HepG2 (cell line): ENCODE results near the gene TGFBR1. TPM values are rescaled to one million over a fixed set of nuclear protein-coding genes. Genes with fewer than 3 reads are reported as not detected.
A peak's percentile ranks its signal among the peaks of the same experiment; 100 is the strongest.

Source experiments
- ATAC-seq: fragments of 200-7000 bp; cut with Tn5 transposase; 3 replicates; pipeline ENCODE4 v1.9.1; 2020; ENCODE audit warnings: mild to moderate bottlenecking, moderate library complexity
- BruUV-seq: library from RNA; stranded (reverse); fragments of 400-500 nt; replicated peaks from 2 replicates; lab custom pipeline; 2021; lab: Mats Ljungman, UMichigan
- CTCF ChIA-PET: fragments of 300-600 bp; formaldehyde crosslinking; extraction: SDS; loops from one replicate; lab custom pipeline; 2021; ENCODE audit warnings: low total read pairs, inconsistent platforms, low intra/inter-chr PET ratio; lab: Yijun Ruan, JAX
- POLR2A ChIA-PET: fragments of 350-600 bp; sonication (Branson Sonifier 250); formaldehyde crosslinking; loops from one replicate; lab custom pipeline; 2020; ENCODE audit warnings: antibody characterized with exemption, inconsistent platforms; lab: Yijun Ruan, JAX
- DNase-seq: peaks from one replicate; pipeline ENCODE4 v3.0.0-alpha.2; 2015; ENCODE audit warnings: low spot score
- FAIRE-seq: peaks from 3 replicates; lab custom pipeline; 2011; peaks lifted over from hg19 to GRCh38; lab: Jason Lieb, UNC
- H2AFZ ChIP-seq: one replicate; pipeline ENCODE4 v1.6.1; 2011; ENCODE audit warnings: low read length, inconsistent platforms
- H3K27ac ChIP-seq: fragments of 300-600 bp; 3 replicates; pipeline ENCODE4 v1.8.0; 2011; ENCODE audit warnings: mixed run types, mild to moderate bottlenecking, mixed read lengths, low read length, inconsistent platforms; ENCODE audit not compliant: insufficient read depth; ENCODE audit errors: extremely low read length
- H3K27me3 ChIP-seq, 2 experiments: fragments of 200-600 bp in 1 of 2; 2 replicates in 1 of 2; 3 replicates in 1 of 2; pipeline versions ENCODE4 v1.6.0 to v1.8.0; 2011; ENCODE audit warnings: low read length in 2 of 2, mild to moderate bottlenecking in 2 of 2, moderate library complexity in 2 of 2, inconsistent platforms in 1 of 2; ENCODE audit not compliant: insufficient read depth in 2 of 2, control insufficient read depth in 1 of 2
- H3K36me3 ChIP-seq, 2 experiments: fragments of 200-600 bp in 1 of 2; replicated peaks in 1 of 2; 2 replicates in 1 of 2; 3 replicates in 1 of 2; pipeline versions ENCODE4 v1.5.1 to v1.8.0; 2011; ENCODE audit warnings: low read length in 2 of 2, inconsistent platforms in 1 of 2; ENCODE audit not compliant: insufficient read depth in 2 of 2, control insufficient read depth in 1 of 2
- H3K4me1 ChIP-seq: 2 replicates; pipeline ENCODE4 v1.5.1; 2012; ENCODE audit warnings: low read length, inconsistent platforms; ENCODE audit not compliant: insufficient read depth
- H3K4me2 ChIP-seq: 2 replicates; pipeline ENCODE4 v1.6.0; 2011; ENCODE audit warnings: low read depth, low read length, inconsistent platforms
- H3K4me3 ChIP-seq, 3 experiments: fragments of 200-600 bp in 1 of 3; sonication (generic), shearing (Covaris generic) in 1 of 3; replicated peaks in 1 of 3; 2 replicates each; pipeline ENCODE4 v1.5.1; 2011 to 2016; ENCODE audit warnings: low read length in 3 of 3, inconsistent platforms in 2 of 3, low read depth in 2 of 3, mild to moderate bottlenecking in 2 of 3, control low read depth in 1 of 3, mixed read lengths in 1 of 3; ENCODE audit not compliant: insufficient read depth in 1 of 3
- H3K79me2 ChIP-seq: one replicate; pipeline ENCODE4 v1.6.1; 2011; ENCODE audit warnings: low read length, inconsistent platforms; ENCODE audit not compliant: insufficient read depth
- H3K9ac ChIP-seq: 2 replicates; pipeline ENCODE4 v1.6.0; 2011; ENCODE audit warnings: mild to moderate bottlenecking, low read depth, low read length, inconsistent platforms; ENCODE audit not compliant: insufficient read depth
- H3K9me3 ChIP-seq: 2 replicates; pipeline ENCODE4 v1.5.1; 2012; ENCODE audit warnings: mild to moderate bottlenecking, low read length
- H4K20me1 ChIP-seq: 2 replicates; pipeline ENCODE4 v1.6.0; 2011; ENCODE audit warnings: inconsistent platforms, mild to moderate bottlenecking, low read length, moderate library complexity; ENCODE audit not compliant: insufficient read depth
- HDAC2 ChIP-seq: sonication (generic); formaldehyde crosslinking; IDR thresholded peaks from 2 replicates; pipeline ENCODE4 v1.4.0; 2020; ENCODE audit warnings: missing genetic modification reagents
- KAT7 ChIP-seq: IDR thresholded peaks from 2 replicates; pipeline ENCODE4 v1.6.1; 2018; ENCODE audit warnings: borderline replicate concordance, missing compliant biosample characterization
- MNT ChIP-seq: fragments of 450-650 bp; IDR thresholded peaks from 2 replicates; pipeline ENCODE4 v1.6.1; 2016
- NFIB ChIP-seq: sonication (generic); formaldehyde crosslinking; IDR thresholded peaks from 2 replicates; pipeline ENCODE4 v1.9.0; 2021; ENCODE audit warnings: missing genetic modification reagents, mild to moderate bottlenecking, borderline replicate concordance
- PLSCR1 ChIP-seq: sonication (generic); formaldehyde crosslinking; IDR thresholded peaks from 2 replicates; pipeline ENCODE4 v1.5.0; 2020; ENCODE audit warnings: missing genetic modification reagents, mild to moderate bottlenecking, borderline replicate concordance
- RORA ChIP-seq: sonication (generic); formaldehyde crosslinking; IDR thresholded peaks from 2 replicates; pipeline ENCODE4 v1.5.0; 2020; ENCODE audit warnings: mild to moderate bottlenecking, missing genetic modification reagents, moderate library complexity
- ZBTB10 ChIP-seq: sonication (generic); formaldehyde crosslinking; IDR thresholded peaks from 2 replicates; pipeline ENCODE4 v1.4.0; 2020; ENCODE audit warnings: missing genetic modification reagents, borderline replicate concordance
- ZNF318 ChIP-seq: sonication (generic); formaldehyde crosslinking; IDR thresholded peaks from 2 replicates; pipeline ENCODE4 v1.4.0; 2020; ENCODE audit warnings: mild to moderate bottlenecking, missing genetic modification reagents
- ZNF83 ChIP-seq: sonication (generic); formaldehyde crosslinking; IDR thresholded peaks from 2 replicates; pipeline ENCODE4 v1.4.0; 2020; ENCODE audit warnings: missing genetic modification reagents, mild to moderate bottlenecking, borderline replicate concordance
- WGBS: methylation state at CpG from one replicate; pipeline ENCODE4 v1.1.6; 2017; ENCODE audit warnings: low lambda C conversion rate; 5-methylcytosine and 5-hydroxymethylcytosine counted together
- in situ Hi-C: cut with HindIII; loops from 2 replicates; pipeline ENCODE4 v1.10.0; 2017; ENCODE audit warnings: low pct_unique_long_range_greater_than_20kb; ENCODE audit not compliant: extremely low pct_ligation_motif_present
- intact Hi-C: fragments of 100-400 bp; cut with micrococcal nuclease; formaldehyde crosslinking; loops from one replicate; pipeline ENCODE4 v1.10.0; 2022; ENCODE audit not compliant: unreplicated experiment
- polyA plus RNA-seq, 8 experiments: library from polyadenylated mRNA; depleted of rRNA in 3 of 8; stranded (reverse) in 7 of 8; unstranded in 1 of 8; fragments of >200 nt; fragmentation: Illumina TruSeq in 4 of 8; extraction: Trizol in 4 of 8; gene quantifications; 2 replicates each; pipeline versions ENCODE4 v1.2.1 to v1.2.3, GENCODE V29; 2011 to 2016; ENCODE audit warnings: low read depth in 4 of 8, missing spikeins in 1 of 8, mixed read lengths in 1 of 8; ENCODE audit not compliant: insufficient read depth in 1 of 8
- total RNA-seq, 5 experiments: library from RNA; depleted of rRNA; stranded (reverse); fragments of >200 nt; fragmentation: Illumina TruSeq; extraction: Trizol; gene quantifications; 2 replicates each; pipeline ENCODE4 v1.2.3, GENCODE V29; 2016; ENCODE audit warnings: low read depth in 1 of 5

Gene TGFBR1
- total and polyA plus RNA-seq, 2 of the 13 experiments (the other 11 are each of a cell fraction or from before 2014, with no cell fraction given) = 16.8 to 23.9 TPM

GRCh38 chr9:99180662-99181061, 75.7 kb downstream of the TGFBR1 start (continued):
- TF ChIP-seq ZNF318 (CRISPR knock-in tag) (no peak), KAT7 (no peak)

- Histone ChIP-seq H3K79me2 (no peaks in the 10 kb centered on the region), H3K9ac (no peak overlapping the region), H2AFZ (no peak overlapping the region), H3K9me3 (no peaks in the 10 kb centered on the region), H3K27me3 (peaks cover 0 to 23% of the 10 kb centered on the region in 2 experiments; a peak in 2 of 5 replicates), H3K36me3 (no peaks in the 10 kb centered on the region), H3K4me1 (peaks cover 28% of the 10 kb centered on the region), H3K4me2 (no peak overlapping the region), H3K4me3 (no peak overlapping the region), H4K20me1 (no peaks in the 10 kb centered on the region), H3K27ac (no peak overlapping the region)
- intact Hi-C loops (loop anchor here (5.0 to 10.0 kb wide), 2 partner anchors 84 to 626 kb away; no protein-coding TSS in a partner anchor), in situ Hi-C loops (loop anchor here (10.0 to 25.0 kb wide), 2 partner anchors 624 to 831 kb away; no protein-coding TSS in a partner anchor)
- 74% methylated on average over 2 of the region's 2 CpGs for WGBS
- CTCF ChIA-PET = no interaction called here
- POLR2A ChIA-PET = no interaction called here
- no TSS peak for BruUV-seq
- DNase-seq = no peak
- ATAC-seq = no peak
- TF ChIP-seq PLSCR1 (no peak), RORA (CRISPR knock-in tag) (no peak), MNT (peak; percentile 92), HDAC2 (no peak), ZBTB10 (no peak), ZNF83 (CRISPR knock-in tag) (no peak), NFIB (CRISPR knock-in tag) (no peak)
- no peak for FAIRE-seq
Observed at GRCh38 chr9:99181206-99181605, 76.3 kb downstream of the TGFBR1 start.
